ENCODE data around the gene VAPA.

Gene VAPA

DNA sequence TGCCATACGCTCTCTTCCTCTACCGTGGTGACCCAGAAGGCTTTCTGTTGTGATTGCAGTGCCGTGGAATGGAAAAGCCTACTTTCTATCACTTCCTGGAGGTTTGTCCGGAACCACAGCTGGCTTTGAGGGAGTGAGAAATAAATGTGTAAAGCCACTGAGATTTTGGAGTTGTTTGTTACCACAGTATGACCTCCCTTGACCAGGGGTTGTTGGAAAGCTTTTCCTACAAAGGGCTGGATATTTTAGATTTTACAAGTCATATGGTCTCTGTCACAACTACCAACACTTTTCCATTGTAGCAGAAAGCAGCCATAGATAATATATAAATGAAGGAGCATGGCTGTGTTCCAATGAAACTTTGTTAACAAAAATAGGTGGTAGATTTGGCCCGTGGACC is 70.3 kb downstream of the VAPA start:
- no peak for DNase-seq

DNA sequence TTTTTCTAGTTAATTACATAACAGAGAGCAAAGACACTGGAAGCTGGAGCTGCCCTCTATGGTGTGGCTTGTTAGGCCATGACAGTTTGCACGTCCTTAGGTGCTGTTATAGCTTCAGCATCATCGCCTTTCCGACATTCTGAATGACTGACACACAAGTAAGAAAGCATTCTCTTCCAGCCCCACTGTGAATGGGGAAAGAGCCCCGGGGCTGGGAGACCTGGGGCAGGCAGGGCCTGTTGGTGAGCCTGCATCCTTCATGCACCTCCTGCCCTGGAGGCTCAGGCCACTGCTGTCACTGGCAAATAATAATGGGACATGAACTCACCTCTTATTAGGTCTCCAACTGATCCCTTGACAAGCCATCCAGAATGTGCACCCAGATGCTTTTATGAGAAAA is 71.8 kb downstream of the VAPA start:
- DNase-seq: no peak

DNA sequence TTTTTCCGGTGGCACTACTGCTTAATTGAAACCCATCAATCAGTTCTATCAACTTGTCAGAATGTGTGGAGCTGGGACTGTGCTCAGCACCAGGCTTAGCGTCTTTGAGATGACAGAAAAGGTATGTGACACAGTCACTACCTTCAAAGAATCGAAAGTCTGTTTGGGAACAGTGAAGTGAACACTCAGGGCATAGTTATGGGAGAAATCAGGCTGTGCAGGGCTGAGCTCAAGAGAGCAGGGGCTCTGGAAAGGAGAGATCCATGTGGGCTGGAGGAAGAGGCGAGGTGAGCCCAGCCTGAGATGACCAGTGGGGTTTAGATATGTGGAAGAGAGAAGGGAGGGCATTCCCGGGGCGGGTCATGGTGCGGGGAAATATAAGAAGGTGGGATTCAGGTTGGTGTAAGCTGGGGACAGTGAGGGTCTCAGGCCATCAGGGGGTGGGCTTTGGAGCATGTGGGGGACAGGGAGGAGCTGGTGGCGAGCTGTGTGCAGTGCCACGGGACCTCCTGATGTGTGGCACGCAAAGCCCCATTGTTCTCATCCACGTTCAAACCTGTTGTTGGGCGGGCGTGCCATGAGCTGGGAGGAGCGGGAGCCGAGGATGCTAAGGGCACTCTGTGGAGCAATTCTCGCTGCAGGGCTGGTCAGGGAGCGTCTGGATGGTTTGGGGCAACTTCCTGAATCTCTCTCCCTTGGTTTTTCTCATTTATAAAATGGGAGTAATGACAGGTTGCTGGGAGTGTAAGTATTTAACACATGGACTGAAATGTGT is 72.5 kb downstream of the VAPA start:
- no peak for DNase-seq

DNA sequence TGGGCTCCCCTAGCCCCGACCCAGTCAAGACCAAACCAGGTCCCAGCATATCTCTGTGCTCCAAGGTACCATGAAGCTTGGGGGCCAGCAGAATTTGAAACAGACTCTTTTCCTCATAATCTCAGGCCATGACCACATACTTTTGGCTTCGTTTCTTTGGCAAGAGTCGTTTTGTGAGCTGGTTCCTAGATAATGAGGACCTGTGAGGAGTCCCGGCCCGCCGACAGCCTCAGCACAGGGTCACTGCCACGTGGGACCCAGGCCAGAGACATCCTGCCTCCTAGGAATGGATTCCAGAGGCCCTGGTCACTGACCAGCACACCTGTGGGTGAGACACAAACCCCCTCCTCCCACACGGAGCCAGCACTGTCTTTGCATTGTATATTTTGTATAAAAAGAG is 73.5 kb downstream of the VAPA start:
- no peak for DNase-seq

DNA sequence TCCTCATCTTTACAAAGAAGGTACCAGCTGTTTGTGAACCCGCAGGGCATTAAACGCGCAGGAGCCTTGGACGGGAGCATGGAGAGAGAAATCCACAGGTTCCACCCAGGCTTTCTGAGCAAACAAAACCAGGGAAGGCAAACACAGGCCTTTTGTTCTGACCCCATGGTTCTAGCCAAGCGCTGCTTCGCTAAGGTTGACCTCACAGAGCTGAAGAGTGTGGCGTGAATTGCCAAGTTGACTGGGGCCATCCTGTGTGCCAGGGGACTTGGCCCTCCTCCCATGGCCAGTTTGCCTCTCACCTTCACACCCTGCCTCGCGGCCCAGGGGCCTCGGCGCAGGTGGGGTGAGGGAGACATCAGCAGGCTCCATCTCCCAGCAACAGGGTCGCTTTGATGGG is 74.1 kb downstream of the VAPA start:
- no peak for DNase-seq

DNA sequence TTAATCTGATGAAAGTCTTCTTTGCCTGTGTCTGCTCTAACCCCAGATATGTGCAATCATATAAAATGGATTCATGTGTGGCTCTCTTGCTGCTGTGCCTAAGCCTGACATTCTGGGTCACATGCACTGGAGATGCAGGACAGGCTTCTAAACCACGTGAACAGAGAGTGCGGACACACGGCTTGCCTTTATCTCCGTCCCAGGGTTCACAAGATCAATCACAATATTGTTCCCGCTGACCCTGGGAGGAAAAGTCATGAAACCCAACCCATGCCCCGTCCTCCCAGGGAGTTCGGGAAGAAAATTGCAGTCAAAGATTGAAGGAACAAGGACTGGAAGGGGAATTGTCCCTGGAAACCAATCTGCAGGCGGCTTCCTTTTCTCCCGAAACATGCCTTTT is 74.8 kb downstream of the VAPA start:
- no peak for DNase-seq

DNA sequence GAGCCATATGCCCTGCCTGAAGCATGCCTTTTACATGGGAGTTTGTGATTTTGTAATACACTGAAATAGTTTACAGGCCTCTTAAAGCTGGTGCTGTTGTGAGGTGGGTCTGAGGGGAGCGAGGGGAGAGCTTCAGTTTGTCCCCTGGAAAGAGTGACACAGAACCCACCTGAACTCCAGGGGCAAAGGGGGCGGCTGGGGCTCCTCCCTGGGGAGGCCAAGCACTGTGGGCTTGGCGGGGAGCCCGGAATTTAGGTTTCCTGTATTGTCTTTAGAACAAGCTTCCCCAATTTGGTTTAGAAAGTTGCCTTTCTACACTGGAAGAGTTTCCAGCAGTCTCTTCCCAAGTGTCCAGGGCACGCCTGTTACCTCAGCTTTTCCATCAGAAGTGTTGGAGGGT is 75.7 kb downstream of the VAPA start:
- DNase-seq: no peak

DNA sequence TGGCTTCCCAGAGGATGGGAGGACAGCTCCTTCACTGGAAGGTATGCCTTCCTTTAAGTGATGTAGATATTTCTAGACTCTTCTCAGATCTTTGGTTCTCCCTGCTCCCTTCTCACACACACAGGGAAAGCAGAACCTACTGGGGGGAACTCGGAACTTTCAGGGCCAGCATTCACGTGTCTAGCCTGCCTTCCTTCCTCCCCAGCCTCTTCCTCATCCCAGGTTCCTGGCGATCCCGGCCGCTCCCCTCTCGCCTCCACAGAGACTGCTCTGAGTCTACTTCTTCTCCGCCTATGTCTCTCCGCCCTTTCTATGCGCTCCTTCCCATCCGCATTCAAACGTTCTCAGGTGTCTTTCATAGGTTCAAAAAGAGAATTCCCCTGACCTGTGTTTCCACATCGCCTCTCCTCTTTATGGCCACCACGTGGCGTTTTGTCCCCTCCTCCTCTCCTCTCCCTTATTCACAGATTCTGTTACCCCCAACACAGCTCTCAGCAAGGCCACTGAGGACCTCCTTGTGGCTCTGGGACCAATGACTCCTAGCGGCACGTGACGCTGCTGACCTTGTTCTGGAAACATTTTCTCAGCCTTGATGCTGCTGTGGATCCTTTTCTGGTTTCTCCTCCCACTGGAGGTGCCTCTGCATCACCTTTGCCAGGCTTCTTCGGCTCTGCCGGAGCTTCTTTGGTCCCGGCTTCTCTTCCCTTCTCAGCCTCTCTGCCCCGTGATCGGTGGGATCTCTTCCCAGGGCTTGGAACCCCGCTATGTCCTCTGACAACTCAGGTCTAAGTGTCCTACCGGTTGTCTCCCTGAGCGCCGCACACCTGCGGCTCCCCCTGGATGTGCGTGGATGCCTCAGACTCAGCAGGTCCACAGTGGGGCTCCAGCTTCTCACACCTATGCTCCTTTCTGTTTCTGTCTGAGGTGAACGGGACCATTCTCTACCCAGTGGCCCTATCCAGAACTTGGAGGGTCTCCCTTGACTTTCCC is 77.5 kb downstream of the VAPA start:
- no peak for DNase-seq

DNA sequence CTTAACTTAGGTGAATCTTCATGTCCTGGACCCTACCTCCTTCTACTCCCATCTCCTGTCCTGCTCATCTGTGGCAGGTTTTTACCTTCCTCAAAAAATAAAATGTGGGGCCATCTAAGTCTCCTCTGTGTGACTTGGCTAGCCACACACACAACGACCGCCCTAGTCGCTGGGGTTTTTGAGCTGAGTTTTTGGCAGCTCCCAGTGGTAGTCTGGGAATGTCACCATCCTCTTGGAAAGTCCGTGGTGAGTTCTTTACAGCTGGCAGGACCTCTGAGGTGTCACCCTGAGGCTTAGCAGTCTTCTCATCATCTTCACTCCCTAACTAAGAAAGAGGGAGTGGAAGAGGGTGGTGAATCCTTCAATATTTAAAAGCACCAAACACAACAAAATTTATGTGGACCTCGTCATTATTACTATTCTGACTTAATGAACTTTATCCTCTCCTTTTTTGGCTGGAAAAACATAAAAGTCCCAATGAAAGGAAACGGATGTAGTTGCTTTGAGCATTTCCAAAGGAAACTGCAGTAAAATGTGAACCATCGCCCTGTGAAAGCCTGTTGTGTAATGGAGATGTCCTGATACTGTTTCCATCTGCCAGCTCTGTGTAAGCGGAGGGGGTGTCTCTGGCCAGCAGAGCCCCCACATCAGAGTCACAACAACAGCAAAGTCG is 78.6 kb downstream of the VAPA start:
- no peak for DNase-seq

DNA sequence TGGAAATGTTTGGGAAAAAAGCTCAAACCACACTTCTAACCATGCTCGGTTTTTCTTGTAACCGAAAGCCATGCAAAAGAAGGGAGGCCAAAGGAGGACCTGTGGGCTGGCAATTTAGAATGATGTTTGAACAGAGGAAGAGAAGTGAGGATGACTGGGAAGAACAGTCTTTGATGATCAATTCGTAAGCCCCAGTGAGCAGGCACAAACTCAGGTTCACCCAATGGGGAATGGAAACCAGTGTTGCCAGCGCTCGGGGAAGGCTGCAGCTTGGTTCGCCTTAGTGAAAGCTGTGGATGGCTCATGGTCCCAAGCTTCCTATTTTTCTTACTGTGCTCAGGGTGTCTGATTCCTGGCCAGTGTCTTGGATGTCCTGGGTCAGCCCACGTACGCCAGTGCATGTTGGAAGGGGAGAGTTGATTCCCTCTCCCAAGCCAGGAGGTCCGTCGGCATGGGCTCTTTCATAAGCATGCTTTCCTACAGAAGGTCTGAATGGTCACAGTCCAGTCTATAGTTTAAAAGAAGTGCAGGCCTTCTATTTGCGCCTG is 79.2 kb downstream of the VAPA start:
- no peak for DNase-seq

DNA sequence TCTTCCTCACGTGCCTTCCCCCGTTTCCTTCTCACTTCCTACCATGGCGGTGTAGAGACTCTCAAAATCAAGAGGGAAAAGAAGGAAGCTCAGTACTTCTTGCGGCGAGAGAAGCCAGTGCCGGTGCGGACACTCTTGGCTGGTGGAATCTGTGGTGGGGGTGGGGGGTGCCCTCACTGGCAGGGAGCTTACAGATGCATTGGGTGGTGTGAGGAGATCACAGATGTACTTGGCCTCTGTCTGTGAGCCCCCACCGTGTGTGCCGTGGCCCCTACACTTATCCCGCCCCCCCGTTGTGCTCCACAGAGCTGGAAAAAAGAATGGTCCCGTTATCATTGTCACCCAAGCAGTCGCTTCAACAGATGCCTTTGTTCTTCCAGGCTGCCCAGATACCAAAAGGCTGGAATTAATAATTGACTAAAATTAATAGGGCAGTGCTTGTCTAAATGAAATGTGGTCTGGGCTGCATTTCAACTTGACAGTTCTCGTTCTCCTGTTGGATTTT is 79.8 kb downstream of the VAPA start:
- no peak for DNase-seq

DNA sequence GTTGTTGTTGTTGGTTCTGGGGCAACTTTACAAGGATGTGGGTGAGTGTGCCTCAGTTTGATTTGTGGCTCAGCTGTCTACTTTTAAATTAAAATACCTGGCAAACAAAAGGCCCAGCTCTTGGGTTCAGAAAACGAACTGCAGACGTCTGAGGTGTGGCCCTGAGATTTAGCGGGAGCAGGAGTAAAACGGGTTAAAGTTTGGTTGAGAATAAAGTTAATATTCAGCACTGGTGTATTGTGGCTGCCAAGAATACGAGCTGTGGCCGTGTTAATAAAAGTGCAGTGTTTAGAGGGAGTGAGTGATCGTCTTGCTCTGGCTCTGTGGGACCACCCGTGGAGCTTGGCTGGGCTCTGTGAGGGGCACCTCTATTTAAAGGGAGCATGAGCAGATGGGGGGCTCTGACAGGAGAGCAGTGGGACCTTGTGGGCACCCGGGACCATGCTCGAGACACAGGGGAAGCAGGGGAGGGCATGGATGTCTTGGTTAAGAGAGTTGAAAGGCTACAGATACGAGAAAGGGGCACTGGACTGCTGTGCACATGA is 80.3 kb downstream of the VAPA start:
- DNase-seq: no peak

DNA sequence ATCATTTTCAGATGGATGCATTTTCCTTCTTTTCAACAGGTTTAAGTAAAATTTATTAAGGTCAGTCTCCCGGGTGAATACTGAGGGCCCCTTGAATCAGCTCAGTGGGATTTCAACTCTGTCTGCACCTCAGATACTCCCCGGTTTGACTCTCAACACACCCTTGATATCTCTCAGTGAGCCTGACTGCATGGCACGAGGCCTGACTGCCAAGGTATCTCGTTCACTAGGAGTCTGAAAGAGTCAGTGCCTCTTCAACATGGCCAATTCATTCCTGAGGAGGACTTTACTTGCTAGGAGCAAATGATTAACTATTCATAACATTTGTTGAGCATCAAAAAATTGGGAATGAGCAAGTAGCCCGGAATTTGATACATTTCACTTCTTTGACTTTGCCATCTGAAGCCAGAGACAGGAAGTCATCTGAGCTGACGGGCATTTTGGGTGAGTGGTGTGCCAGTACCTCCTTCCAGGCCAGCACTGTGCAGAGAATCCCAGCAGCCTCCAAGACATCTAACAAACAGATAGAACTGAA is 81.0 kb downstream of the VAPA start:
- no peak for DNase-seq

DNA sequence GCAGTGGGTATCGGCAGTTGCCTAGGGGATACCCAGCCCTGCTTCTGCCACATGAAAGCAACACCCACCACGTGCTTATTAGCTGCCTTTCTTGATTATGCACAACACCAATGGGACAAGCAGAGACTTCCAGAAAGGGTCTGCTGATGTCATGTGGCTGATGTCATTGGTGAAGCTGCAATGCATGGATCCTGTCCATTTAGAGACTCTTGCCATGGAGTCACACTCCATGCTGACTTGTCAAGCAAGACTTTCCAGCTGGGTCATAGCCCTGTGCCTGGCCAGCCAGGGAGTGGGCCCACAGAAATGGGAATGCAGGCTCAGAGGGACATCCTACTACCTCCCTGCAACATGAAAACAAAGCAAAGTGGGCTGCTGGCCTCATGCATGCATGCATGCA is 81.8 kb downstream of the VAPA start:
- DNase-seq: no peak

DNA sequence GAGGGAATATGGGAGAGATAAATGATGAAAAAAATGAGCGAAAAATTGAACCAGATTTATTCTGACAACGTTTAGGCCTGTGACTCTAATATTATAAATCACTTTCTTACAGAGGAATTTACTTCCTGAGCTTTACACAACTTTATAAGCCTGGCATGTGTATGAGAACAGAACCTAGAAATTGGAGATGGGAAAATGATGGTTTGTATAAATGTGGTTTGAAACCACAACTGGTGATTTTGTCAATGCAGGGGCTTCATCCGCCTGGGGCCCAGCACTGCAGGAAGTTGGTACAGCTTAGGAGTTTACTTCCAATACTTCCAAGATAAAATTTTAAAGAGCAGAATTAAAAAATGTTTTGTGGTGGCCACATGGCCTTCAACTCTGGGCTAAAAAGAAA is 82.3 kb downstream of the VAPA start:
- no peak for DNase-seq

DNA sequence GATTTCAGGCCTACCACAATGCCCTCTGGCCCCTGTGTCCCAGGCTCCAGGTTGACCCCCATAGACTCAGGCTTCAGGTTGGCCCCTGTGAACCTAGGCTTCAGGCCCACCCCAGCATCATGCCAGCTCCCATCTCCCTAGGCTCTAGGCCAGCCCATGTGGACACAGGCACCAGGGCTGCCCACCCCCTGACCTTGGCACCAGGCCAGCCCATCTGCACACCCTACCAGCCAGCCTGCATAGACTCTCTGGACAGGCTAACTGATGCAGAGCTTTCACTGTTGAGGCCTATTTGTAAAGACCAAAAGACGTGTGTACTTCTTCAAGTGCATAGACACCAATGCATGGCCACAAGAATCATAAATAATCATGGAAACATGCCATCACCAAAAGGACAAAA is 83.9 kb downstream of the VAPA start:
- no peak for DNase-seq

DNA sequence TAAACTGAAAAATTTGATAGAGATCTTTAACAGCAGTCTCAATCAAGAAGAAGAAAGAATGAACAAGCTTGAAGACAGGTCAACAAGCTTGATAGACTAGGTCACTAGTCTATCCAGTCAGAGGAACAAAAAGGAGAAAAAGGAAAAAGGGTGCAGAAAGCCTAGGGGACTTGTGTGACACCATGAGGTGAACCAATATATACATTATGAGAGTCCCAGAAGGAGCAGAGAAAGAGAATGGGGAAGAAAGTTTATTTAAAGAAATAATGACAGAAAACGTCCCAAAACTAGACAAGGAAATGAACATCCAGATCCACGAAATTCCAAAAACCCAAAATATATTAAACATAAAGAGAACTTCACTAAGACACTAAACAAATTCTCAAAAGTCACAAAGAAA is 84.5 kb downstream of the VAPA start:
- DNase-seq: no peak

DNA sequence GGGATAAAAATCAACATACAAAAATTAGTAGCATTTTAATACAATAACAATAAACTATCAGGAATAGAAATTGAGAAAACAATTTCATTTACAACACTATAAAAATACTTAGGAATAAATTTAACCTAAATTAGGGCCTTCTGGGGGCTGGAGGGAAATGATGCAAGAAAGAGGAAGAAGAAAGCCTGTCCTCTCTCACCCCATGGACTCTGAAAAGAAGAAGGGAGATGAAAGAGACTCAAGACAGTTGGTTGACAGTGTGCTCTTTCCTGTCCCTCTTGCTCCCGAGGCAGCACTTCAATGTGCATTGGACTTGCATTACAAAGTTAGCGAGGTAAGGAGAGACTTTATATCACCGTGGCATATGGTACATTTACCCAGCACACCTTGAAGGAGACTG is 88.5 kb downstream of the VAPA start:
- no peak for DNase-seq

DNA sequence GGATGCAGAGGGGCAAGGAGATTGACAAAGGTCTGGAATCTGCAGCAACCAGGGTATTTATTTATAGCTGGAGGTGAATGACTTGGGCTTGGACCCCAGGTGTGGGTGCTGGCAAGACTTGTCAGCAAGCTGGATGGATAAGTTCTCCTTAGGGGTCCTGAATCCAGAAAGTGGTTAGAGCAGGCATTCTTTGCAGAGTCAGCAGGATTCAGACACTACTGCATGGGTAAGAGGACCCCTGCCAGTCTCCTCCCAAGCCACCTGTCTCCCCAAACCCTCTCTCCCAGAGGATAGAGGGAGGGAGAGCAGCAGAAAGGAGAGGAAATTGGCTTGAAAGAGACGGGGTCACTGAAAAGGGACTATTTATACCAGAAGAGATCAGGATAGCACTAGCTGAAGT is 89.5 kb downstream of the VAPA start:
- no peak for DNase-seq

DNA sequence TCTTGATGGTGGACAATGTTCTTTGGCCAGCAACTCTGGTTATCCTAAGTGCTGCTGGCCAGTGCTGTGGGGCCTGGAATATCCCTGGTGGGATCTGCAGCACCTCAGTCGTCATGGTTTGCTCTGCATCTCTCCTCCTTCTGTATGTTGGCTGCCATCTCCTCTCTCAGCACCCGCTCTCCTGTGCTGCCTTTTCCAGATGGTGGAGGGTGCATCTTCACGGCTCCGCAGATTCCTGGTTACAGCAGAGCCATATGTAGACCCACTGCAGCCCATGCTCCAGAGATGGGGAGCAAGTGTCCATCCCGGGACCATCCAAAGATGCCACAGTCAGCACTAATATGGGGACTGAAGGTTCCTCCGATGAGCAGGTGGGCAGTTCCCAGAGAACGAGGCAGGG is 90.0 kb downstream of the VAPA start:
- no peak for DNase-seq

DNA sequence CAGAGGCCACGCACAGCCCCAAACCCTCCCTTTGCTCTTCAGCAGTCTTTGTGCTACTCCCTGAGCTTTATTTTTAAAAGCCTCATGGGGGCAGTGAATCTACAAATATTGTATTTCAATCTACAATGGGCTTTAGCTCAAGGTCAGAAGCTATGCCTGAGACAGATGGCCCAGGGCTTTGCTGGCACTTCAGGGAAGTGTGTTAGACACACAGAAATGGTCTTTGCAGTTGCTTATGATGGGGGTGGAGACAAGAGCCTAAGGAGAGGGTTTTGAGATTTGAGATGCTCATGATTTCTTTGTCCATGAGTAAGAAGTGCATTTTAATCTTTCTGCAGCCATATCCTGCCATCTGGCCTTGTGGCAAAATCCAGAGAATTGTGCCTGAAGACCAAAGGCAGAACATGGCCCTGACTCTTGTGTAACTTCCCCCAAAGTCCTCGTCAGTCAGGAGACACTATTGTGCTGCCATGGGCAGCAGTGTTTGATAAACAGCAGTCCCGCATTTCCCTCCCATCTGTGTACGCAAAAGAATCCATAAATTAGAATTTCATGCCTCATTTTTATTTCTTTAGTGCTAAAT is 92.6 kb downstream of the VAPA start:
- no peak for DNase-seq

DNA sequence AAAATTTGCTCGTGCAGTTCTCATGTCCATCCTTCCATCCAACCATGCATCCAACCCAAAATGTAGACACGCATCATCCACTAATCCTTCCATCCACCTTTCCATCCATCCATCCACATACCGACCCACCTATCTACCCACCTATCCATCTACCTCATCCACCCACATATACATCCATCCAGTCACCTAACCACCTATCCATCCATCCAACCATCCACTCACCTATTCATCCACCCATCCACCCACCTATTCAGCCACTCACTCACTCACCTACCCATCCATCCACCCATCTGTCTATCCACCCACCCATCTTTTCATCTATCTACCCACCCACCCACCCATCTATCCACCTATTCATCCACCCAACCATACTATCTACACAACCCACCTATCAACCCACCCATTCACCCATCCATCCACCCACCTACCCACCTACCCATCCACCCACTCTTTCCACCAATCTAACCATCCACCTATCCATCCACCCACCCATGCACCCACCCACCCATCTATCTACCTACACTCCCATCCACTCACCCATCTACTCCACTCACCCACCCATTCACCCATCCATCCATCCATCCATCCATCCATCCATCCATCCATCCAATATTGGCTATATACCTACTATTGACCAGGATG is 94.3 kb downstream of the VAPA start:
- no peak for DNase-seq
